ENCODE data around the gene IFT52.
A peak's percentile ranks its signal among the peaks of the same experiment; 100 is the strongest.

Gene IFT52, protein sequence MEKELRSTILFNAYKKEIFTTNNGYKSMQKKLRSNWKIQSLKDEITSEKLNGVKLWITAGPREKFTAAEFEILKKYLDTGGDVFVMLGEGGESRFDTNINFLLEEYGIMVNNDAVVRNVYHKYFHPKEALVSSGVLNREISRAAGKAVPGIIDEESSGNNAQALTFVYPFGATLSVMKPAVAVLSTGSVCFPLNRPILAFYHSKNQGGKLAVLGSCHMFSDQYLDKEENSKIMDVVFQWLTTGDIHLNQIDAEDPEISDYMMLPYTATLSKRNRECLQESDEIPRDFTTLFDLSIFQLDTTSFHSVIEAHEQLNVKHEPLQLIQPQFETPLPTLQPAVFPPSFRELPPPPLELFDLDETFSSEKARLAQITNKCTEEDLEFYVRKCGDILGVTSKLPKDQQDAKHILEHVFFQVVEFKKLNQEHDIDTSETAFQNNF

DNA sequence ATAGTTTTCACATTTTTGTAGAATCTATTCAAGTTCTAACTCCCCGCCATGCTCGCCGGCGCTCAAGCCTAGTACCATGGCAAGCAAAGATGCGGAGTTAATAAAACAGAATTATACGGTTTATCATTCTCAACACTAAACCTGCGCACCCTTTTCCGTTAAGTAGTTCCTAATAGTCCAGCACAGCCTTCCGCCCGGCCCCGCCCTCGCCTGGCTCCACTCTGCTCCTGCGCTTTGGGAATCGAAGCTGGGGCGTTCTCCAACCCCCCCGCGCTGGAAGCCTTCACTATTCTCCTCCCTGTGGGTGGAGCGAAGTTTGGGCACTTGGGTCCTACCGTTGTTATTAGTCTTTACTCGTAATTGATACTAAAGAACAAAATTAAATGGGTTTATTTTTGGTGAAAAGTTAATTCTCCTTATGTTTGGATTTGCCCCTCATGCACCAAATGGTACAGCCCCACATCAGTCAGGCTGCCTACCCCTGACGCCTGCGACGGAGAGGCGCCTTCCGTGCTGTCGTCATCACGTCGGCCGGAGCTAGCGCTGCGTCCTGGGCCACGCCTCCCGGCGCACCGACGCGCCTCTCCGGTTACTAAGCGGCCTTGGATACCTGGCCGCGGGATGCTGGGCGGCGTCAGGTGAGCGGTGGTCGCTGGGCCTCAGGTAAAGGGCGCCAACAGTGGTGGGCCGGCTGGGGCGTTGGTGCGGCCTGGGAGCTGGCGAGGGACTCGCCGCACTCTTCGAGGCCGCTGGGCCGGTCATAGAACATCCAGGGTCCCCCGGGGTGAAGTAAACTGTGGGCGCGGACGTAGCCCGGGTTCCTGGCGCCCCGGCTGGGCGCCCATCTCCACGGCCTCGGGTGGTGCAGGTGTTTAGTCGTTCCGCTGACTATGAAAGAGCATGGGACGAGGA, at the start of gene IFT52:
IFT52 (plus strand) TSS at position 546 of the 912 bp plus-strand sequence. CDS start 3,762 bp downstream, outside the sequence.
- DNase-seq (ENCODE audit: low read depth in 2 of 2): peak; percentile 74 to 77

DNA sequence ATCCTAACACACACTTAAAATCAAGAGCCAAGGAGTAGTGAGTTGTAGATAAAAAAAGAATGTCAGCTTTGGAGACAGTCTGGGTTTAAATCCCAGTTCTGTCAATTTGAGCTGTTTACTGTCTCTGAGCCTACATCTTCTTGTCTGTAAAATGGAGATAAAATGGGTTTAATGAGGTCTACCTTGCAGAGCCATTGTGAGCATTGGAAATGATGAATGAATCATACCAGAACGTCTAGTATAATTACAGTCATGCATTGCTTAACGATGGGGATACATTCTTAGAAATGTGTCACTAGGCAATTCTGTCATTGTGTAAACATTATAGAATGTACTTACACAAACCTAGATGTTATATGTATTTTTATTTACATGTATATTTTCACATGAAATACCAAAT, 49.5 kb upstream of the IFT52 start:
- DNase-seq (ENCODE audit: low read depth in 2 of 2): no peak

DNA sequence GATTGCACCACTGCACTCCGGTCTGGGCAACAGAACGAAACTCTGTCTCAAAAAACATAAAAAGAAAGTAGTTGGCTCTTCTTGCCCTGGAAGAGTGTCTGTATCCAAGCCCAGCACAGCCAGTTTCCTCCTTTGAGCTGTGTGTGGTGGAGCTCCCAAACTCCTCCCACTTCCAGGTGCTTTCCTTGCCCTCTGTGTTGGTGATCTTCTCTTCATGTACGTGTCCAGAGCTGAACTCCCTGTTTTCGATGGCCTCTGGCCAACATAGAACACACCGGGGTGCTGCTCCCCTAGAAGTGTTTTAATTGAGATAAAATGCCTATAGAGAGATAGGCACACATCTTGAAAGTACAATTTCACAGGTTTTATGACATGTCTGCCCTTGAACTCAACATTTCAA, 48.6 kb upstream of the IFT52 start:
- no peak for DNase-seq (ENCODE audit: low read depth in 2 of 2)

DNA sequence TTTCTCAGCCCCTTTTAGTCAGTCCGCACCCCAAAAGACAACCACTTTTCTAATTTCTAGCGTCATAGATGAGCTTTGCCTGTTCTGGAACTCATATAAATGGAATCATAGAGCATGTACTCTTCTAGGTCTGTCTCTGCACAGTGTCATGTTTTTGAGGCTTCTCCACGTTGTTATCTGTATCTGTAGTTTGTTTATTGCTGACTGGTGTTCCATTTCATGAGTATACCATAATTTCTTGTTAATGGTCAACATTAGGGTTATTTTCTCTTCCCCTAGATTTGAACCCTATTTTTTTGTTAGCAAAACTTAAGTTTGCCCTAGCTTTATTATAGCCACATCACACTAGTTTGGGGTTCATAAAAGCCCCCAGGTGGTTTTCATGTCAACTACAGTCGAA, 48.1 kb upstream of the IFT52 start:
- no peak for DNase-seq (ENCODE audit: low read depth in 2 of 2)

DNA sequence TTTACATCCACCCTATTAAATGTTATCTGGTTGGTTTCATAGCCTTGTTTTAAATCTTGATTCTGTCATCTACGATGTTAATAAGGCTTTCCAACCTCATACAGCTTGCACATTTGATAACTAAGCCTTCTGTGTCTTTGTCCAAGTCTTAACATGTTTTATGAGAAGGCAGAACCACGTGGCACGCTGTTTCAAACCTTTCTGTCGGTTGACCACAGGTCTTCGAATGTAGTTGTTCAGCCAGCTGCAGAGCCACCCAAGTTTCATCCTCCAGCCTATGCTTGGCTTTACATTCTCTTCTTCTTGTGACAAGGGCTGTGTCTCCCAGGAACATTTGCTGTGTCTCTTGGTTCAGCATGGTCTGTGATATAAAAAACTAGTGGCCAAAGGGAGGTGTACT, 47.6 kb upstream of the IFT52 start:
- no peak for DNase-seq (ENCODE audit: low read depth in 2 of 2)

DNA sequence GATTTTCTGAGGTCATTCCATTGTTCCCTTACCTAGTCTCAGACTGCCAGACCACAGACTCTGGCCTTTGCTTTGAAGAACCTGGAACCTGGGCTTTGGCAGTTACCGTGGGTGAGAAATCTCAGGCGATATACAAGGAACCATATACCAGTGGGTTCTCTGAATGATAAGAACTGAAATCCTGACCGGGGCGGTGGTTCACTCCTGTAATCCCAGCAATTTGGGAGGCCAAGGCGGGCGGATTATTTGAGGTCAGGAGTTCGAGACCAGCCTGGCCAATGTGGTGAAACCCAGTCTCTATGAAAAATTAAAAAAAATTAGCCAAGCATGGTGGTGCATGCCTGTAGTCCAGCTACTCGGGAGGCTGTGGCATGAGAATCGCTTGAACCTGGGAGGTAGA, 46.2 kb upstream of the IFT52 start:
- no peak for DNase-seq (ENCODE audit: low read depth in 2 of 2)

DNA sequence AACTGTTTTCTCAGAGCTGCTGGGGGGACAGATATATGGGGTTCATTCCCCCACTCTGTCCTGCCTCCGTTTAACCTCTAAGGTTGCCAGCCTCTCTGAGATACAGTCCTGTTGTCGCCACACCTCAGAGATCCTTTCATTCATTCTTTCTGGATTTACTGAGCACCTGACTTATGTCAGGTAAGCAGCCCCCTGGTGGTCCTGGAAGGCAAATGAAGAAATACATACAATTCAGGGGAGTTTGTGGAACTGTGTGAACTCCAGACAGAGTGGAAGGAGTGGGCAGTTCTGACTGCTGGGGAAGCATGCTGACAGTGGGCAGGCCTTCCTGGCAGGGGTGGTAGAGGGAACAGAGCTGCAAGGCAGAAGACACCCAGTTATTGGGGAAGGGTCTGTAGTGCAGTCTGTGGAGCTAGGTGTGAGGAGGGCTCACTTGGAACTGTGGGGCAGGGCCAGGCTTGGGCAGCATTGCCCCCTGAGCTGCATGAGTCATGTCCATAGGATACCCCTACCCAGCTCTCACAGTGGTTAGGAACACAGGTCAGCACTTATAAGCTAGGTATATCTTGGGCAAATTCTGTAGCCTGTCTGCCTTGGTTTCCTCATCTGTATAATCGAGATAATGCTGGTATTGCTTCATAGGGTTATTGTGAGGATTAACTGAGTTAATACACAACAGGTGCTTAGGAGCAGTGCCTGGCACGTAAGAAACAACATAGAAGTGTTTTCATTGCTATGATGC, 44.7 kb upstream of the IFT52 start:
- no peak for DNase-seq (ENCODE audit: low read depth in 2 of 2)

DNA sequence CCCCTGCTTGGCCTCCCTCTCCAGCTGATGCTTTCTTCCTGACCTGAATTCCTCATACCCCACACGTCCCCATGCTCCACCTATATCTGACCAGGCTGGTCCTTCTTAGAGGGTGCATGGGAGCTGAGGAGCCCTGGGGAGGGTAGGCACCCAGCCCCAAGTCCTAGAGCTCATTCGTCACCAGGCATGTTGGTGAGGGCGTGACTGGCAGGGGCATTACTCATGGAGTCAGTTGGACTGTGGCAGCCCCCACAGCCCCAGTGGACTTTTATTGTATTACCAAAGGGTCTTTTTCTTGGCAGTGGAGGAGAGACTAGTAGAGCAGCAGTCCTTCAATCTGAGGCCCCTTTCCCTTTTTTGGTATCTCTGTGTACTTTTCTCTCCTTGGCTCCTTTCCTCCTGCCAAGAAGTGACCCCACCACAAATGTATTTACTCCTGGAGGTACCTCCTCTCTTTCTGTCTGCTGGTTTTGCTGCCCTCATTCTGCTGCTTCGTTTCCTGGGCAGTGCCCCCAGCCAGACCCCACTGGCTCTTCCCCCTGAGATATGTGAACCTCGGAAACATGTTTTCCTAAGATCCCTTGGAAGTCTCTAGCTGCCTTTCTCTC, 42.4 kb upstream of the IFT52 start:
- no peak for DNase-seq (ENCODE audit: low read depth in 2 of 2)

DNA sequence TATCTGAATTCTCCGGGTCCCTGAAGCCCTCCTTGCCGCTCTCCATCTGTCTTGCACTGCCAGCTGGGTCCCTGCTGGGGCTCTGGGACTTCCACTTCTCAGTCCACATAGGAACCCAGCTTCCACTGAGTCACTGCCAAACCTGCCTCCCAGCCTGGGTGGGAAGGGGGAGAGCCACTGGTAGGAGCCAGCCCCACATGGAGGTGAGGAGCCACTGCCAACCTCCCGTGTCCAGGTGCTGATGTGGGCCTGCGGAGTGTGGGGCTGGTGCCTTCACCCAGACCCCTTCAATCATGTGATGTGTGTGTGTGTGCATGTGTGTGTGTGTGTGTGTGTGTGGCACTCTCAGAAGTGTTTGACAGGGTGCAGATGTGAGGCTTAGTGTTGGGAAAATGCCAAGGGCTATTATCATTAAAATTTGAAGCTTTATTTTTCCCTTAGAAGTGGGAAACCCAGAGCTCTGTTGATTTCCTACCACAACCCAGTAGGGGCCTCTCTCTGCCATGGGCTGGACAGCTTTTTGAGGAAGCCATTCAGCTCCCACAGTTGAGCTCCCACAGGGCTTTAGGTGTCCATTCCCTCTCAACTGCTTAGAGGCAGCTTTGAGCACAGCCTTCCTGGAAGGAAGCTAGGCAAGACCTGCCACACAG, 41.2 kb upstream of the IFT52 start:
- DNase-seq (ENCODE audit: low read depth in 2 of 2): no peak

DNA sequence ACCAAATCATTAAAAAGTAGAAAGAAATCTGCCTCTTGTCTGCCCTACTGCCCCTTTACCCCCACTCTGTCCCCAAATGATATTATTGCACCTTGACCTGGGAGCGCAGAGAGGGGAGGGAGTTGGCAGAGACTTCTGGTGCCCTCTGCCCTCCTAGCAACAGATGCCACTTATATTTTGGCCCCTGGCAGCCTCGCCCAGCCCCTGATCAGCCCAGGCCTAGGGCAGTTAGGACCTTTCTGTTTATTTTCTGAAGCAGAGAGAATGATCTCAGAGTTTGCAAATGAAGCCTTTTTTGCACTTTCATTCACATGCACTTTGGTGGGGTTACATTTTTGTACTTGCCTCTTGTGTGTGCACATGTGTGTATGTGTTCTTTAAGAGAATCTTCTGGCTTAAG, 40.3 kb upstream of the IFT52 start:
- DNase-seq (ENCODE audit: low read depth in 2 of 2): no peak

DNA sequence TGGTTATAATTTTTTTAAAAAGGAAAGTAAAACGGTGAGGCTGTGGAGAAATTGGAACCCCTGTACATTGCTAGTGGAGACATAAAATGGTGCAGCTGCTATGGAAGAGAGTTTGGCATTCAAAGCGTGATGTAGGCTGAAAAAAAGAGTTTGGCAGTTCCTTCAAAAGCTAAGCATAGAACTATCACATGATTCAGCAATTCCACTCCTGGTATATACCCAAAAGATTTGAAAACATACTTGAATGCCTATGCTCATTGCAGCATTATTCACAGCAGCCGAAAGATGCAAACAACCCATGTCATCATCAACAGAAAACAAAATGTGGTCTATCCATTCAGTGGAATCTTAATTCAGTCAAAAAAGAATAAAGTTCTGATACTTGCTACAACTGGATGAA, 36.4 kb upstream of the IFT52 start:
- DNase-seq (ENCODE audit: low read depth in 2 of 2): no peak

DNA sequence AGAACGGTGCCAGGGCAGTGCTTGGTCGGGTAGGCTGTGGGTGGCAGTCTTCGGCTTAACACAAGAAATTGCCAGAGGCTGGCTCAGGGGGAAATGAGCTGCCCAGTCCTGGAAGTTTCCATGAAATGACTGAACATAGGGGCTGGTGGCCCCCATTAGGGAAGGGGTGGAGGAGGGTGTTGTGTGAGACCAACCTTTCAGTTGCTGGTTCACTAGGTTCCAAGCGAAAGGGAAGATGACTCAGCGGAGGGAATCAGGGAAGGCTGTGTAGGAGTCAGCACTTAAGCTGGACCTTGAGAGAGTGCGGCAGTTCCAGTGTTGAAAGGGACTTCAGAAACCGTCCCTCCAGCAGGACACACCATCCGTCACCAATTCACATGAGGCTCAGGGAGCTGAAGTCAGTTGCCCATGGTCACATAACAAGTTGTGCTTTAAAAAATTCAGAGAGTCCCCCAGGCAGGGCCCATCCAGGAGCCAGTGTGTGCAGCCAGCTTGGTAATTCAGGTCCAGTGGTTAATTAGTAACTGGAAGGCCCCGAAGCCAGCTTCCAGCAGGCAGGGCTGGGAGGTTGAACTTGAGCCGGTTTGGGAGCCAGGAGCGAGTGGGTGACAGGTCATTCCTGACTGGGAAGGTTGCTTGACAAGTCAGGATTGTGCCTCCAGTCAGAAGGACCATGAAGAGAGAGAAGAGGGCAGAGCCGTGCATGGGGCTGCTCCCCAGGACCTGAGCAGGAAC, 32.2 kb upstream of the IFT52 start, which contains the start of gene SGK2:
SGK2 (plus strand) TSS at position 616 of the 735 bp plus-strand sequence. CDS start 7,469 bp downstream, outside the sequence.
- no peak for DNase-seq (ENCODE audit: low read depth in 2 of 2)

DNA sequence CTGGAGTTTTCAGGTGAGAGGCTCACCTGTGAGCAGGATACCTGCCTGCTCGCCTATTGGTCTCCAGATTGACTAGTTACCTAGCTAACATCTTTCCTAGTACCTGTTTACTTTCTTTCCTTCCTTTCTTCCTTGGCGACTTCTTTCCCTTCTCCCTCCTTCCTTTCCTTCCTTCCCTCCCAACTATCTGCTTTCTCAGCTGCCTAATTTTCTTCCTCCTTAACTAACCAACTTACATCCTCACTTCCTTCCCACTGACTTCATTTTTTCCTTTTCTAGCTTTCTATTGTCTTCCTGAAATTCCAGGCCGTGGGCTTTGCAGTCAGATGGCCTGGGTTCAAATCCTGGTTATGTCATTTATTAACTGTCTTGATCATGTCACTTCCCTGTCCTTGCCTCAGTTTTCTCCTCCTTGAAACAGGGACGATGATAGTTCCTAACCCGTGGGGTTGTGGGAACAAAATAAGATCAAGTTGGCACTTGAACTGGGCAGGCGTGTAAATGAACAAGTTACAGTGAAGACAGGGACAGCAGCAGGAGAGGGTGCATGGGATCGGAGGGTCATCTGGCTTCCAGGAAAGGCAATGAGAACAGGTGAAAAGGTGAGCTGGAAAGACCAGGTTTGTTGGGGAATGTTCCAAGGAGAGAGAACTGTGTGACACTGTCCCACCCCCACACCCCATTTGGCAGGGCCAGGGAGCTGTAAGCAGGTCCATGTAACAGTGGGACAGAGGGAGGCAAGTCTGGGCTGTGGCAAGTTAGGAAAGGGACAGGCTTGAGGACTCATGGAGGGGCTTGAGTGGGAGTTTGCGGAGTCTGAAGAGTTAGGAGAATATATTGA, 31.4 kb upstream of the IFT52 start:
- DNase-seq (ENCODE audit: low read depth in 2 of 2): no peak

DNA sequence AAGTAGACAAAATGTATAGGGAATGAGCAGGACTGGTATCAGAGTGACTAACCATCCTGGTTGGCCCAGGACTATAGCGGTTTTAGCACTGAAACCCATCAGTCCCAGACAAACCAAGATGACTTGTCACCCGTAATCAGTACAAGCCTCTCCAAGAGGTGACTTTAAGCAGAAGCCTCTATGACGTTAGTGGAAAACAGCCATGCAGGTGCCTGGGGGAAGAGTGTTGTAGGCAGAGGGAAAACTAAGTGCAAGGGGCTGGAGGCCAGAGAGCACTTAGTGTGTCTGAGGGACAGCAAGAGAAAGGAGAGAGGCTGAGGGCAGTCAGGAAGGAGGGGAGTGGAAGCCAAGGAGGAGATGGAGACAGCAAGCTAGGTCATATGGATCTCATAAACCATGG, 29.8 kb upstream of the IFT52 start:
- no peak for DNase-seq (ENCODE audit: low read depth in 2 of 2)

DNA sequence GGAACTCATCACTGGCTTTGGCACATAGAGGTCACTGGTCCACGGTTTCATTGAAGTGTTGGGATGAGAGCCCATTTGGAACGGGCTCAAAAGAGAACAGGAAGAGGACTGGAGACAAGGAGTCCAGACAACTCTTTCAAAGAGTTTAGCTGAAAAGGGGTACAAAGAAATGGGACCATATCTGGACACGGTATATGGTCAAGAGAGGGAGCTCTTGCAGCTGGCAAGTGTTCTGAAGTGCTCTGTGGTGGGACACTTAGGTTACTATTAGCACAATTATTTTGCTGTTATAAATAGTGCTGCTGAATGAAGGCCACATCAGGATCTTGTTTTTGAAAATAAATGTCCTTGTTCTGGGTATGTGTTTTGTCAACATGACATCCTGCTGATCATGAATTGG, 27.3 kb upstream of the IFT52 start:
- no peak for DNase-seq (ENCODE audit: low read depth in 2 of 2)

DNA sequence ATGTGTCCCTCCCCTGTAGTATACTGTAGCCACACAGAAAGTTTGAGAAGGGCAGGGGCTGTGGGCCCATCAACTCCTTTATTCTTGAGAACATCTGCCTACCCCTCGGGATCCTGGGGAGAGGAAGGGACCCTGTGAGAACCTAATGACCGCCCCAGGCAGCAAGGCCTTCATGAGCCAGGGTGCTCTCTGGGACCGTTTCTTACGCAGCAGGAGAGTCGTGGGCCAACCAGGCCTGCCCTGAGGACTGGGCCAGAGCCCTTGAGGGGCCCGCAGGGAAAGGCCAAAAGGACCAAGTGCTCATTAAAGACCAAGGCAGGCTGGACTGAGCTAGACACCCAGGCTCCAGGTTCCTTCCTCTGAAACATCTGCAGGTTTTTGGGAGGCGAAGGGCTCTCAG, 26.7 kb upstream of the IFT52 start:
- no peak for DNase-seq (ENCODE audit: low read depth in 2 of 2)

DNA sequence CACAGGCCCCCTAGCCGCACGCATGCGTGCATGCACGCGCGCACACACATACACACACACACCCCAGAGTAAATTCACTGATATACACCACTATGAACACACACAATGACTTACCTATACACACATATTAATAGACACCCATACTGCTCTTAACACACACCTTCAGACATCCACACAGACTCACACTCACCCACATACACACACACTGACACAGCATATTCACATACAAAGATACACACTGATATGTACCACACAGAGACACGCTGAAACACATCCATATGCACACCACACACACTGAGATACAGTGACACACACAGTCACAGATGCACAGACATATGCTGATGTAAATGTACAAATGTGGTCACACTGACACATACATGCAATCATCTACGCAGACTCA, 26.3 kb upstream of the IFT52 start:
- DNase-seq (ENCODE audit: low read depth in 2 of 2): no peak

DNA sequence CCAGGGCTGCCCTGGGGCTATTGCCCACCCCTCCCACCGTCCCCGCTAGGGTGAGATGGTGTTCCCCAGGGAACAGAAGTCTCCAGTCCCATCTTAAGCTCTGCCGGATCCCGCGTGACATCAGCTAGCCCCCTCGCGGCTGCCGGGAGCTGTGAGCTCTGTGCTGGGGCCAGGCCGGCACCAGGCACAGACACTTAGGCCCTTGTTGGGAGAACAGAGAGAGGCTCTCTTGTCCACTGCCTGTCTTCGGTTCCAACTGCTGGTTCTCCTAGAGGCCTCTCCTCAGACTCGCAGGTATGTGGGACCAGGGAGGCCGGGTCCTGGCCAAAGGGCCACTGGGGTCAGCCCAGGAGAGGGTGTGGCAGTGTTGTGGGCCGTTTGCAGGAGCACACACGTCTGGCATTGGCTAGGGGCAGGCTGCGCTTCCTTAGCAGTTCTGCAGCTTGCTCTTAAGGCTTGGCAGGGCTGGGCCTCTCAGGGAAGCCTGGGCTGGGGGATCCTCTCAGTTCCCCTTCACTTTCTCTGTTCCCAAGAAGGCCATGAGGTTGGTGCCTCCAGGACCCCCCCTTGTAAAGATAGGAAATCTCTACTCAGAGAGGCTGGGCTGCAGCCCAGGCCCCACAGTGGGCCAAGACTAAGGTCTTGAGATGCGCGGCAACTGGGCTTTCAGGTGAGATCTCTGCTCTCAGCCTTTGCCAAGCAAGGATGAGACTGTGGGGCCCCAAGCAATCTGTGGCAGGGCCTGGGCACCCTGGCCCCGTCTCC, 25.6 kb upstream of the IFT52 start:
- no peak for DNase-seq (ENCODE audit: low read depth in 2 of 2)

DNA sequence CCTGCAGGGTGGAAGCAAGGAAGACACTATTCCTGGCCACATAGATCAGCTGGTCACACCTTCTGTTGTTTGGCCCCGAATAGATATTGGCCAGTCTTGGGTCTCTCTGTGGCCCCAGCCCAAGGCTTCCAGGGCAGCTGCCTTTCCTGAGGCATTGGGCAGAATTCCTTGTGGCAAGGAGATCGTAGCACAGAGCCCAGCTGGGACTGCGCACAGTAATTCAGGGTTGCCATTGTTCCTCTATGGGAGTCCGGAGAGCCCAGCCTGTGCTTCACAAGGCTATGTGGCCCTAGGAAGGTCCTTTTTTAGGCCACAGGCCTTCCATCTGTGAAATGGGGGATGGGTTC, 25.0 kb upstream of the IFT52 start:
- no peak for DNase-seq (ENCODE audit: low read depth in 2 of 2)
